ENCODE results near the gene ARHGAP12.

Gene ARHGAP12

DNA sequence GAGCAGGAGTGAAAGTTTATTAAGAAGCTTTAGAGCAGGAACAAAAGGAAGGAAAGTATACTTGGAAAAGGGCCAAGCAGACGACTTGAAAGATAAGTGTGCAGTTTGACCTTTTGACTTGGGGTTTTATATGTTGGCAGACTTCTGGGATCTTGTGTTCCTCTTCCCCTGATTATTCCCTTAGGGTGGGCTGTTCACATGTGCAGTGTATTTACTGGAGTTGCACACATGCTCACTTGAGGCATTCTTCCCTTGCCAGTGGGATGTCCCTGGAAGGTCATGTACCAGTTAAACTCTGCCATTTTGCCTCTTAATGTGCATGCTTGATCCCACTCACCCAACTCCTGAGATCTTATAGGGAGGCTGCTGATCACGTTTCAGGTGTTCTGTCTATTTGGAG is 23.4 kb upstream of the ARHGAP12 start:
- Histone ChIP-seq H3K36me3 (ENCODE audit: control insufficient read depth in 1 of 2, insufficient read depth in 2 of 2, low read length in 2 of 2) (no peaks in the 10 kb centered on the region), H4K8ac (ENCODE audit: low read depth, low read length) (no peak overlapping the region), H3K23ac (ENCODE audit: low read length) (no peak overlapping the region), H3K9ac (ENCODE audit: low read length) (no peak overlapping the region), H2AFZ (ENCODE audit: insufficient read depth, low read length, poor library complexity) (no peak overlapping the region), H2BK120ac (ENCODE audit: insufficient read depth, low read length, poor library complexity) (no peak overlapping the region), H3K27ac (ENCODE audit: low read depth, low read length) (no peak overlapping the region), H3K4me3 (ENCODE audit: low read depth, low read length) (no peak overlapping the region), H3K27me3 (ENCODE audit: insufficient read depth, low read length) (no peaks in the 10 kb centered on the region), H2AK5ac (ENCODE audit: low read length) (no peak overlapping the region), H3K4me2 (ENCODE audit: low read length) (no peak overlapping the region), H3K4me1 (ENCODE audit: control insufficient read depth in 1 of 2, insufficient read depth in 2 of 2, low read length in 2 of 2) (peaks cover 0 to 2% of the 10 kb centered on the region in 2 experiments), H2BK12ac (ENCODE audit: low read length) (no peak overlapping the region), H3K79me1 (ENCODE audit: low read length) (no peaks in the 10 kb centered on the region), H4K91ac (ENCODE audit: low read depth, low read length) (no peak overlapping the region), H3K14ac (ENCODE audit: low read length) (no peak overlapping the region), H3K9me3 (ENCODE audit: insufficient read depth, low read depth, low read length) (peaks cover 6% of the 10 kb centered on the region), H3K4ac (ENCODE audit: low read depth, low read length) (no peak overlapping the region), H3K18ac (ENCODE audit: low read length) (no peak overlapping the region), H3K79me2 (ENCODE audit: control insufficient read depth, insufficient read depth, low read length, poor library complexity) (no peaks in the 10 kb centered on the region), H4K12ac (ENCODE audit: low read depth, low read length) (no peak overlapping the region), H2BK5ac (ENCODE audit: low read depth, low read length, poor library complexity) (no peak overlapping the region)
- no peak for DNase-seq
- WGBS (ENCODE audit: extremely low coverage, insufficient coverage, insufficient read length) = no CpG with 5 or more reads among the region's 2 CpGs

DNA sequence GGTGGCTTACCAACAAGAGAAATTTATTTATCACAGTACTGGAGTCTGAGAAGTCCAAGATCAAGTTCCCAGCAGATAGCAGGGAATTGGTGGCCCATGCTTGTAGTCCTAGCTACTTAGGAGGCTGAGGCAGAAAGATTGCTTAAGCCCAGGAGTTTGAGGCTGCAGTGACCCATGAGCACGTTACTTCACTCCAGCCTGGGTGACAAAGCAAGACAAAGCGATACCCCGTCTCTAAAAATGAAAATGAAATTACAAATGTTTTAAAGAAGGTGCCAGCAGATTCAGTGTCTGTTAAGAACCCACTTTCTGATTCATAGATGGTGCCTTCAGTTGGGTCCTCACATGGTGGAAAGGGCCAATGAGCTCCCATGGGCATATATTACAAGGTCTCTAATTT is 20.6 kb upstream of the ARHGAP12 start:
- Histone ChIP-seq H2BK12ac (ENCODE audit: low read length) (no peak overlapping the region), H3K4me1 (ENCODE audit: control insufficient read depth in 1 of 2, insufficient read depth in 2 of 2, low read length in 2 of 2) (peaks cover 0 to 2% of the 10 kb centered on the region in 2 experiments), H2AFZ (ENCODE audit: insufficient read depth, low read length, poor library complexity) (no peak overlapping the region), H3K4ac (ENCODE audit: low read depth, low read length) (no peak overlapping the region), H4K91ac (ENCODE audit: low read depth, low read length) (no peak overlapping the region), H4K8ac (ENCODE audit: low read depth, low read length) (no peak overlapping the region), H3K14ac (ENCODE audit: low read length) (no peak overlapping the region), H3K36me3 (ENCODE audit: control insufficient read depth in 1 of 2, insufficient read depth in 2 of 2, low read length in 2 of 2) (no peaks in the 10 kb centered on the region), H2AK5ac (ENCODE audit: low read length) (no peak overlapping the region), H3K23ac (ENCODE audit: low read length) (no peak overlapping the region), H3K18ac (ENCODE audit: low read length) (no peak overlapping the region), H3K4me2 (ENCODE audit: low read length) (no peak overlapping the region), H3K9ac (ENCODE audit: low read length) (no peak overlapping the region), H2BK120ac (ENCODE audit: insufficient read depth, low read length, poor library complexity) (no peak overlapping the region), H2BK5ac (ENCODE audit: low read depth, low read length, poor library complexity) (no peak overlapping the region), H4K12ac (ENCODE audit: low read depth, low read length) (no peak overlapping the region), H3K79me2 (ENCODE audit: control insufficient read depth, insufficient read depth, low read length, poor library complexity) (no peaks in the 10 kb centered on the region), H3K27me3 (ENCODE audit: insufficient read depth, low read length) (no peaks in the 10 kb centered on the region), H3K4me3 (ENCODE audit: low read depth, low read length) (no peak overlapping the region), H3K79me1 (ENCODE audit: low read length) (no peaks in the 10 kb centered on the region), H3K27ac (ENCODE audit: low read depth, low read length) (no peak overlapping the region), H3K9me3 (ENCODE audit: insufficient read depth, low read depth, low read length) (no peaks in the 10 kb centered on the region)
- peak; percentile 33 to 44 for DNase-seq
- no CpG with 5 or more reads among the region's 3 CpGs for WGBS (ENCODE audit: extremely low coverage, insufficient coverage, insufficient read length)

DNA sequence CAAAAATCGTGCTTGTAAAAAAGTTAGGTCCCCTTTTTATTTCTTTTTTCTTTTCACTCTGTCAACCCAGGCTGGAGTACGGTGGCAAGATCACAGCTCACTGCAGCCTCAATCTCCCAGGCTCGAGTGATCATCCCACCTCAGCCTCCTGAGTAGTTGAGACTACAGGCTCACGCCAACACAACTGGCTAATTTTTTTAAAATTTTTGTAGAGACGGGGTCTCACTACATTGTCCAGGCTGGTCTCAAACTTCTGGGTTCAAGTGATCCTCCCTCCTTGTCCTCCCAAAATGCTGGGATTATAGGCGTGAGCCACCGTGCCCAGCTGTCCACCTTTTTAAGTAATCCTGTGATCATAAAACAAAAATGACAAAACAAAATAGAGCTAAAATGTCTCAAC is 19.4 kb upstream of the ARHGAP12 start:
- Histone ChIP-seq H4K91ac (ENCODE audit: low read depth, low read length) (peak overlapping the region; percentile 78), H2AFZ (ENCODE audit: insufficient read depth, low read length, poor library complexity) (no peak overlapping the region), H3K4me3 (ENCODE audit: low read depth, low read length) (no peak overlapping the region), H3K79me2 (ENCODE audit: control insufficient read depth, insufficient read depth, low read length, poor library complexity) (no peaks in the 10 kb centered on the region), H2BK12ac (ENCODE audit: low read length) (peak overlapping the region; percentile 92), H3K9me3 (ENCODE audit: insufficient read depth, low read depth, low read length) (no peaks in the 10 kb centered on the region), H3K4me1 (ENCODE audit: control insufficient read depth in 1 of 2, insufficient read depth in 2 of 2, low read length in 2 of 2) (peaks cover 0 to 2% of the 10 kb centered on the region in 2 experiments), H3K23ac (ENCODE audit: low read length) (no peak overlapping the region), H2BK5ac (ENCODE audit: low read depth, low read length, poor library complexity) (peak overlapping the region; percentile 84), H3K27ac (ENCODE audit: low read depth, low read length) (no peak overlapping the region), H3K27me3 (ENCODE audit: insufficient read depth, low read length) (no peaks in the 10 kb centered on the region), H2BK120ac (ENCODE audit: insufficient read depth, low read length, poor library complexity) (peak overlapping the region; percentile 31), H3K4me2 (ENCODE audit: low read length) (no peak overlapping the region), H3K18ac (ENCODE audit: low read length) (no peak overlapping the region), H4K12ac (ENCODE audit: low read depth, low read length) (no peak overlapping the region), H2AK5ac (ENCODE audit: low read length) (no peak overlapping the region), H3K36me3 (ENCODE audit: control insufficient read depth in 1 of 2, insufficient read depth in 2 of 2, low read length in 2 of 2) (no peaks in the 10 kb centered on the region), H3K14ac (ENCODE audit: low read length) (no peak overlapping the region), H3K4ac (ENCODE audit: low read depth, low read length) (no peak overlapping the region), H4K8ac (ENCODE audit: low read depth, low read length) (peak overlapping the region; percentile 76), H3K79me1 (ENCODE audit: low read length) (no peaks in the 10 kb centered on the region), H3K9ac (ENCODE audit: low read length) (no peak overlapping the region)
- DNase-seq = no peak
- no CpG with 5 or more reads among the region's 7 CpGs for WGBS (ENCODE audit: extremely low coverage, insufficient coverage, insufficient read length)

- Histone ChIP-seq H3K79me1 (ENCODE audit: low read length) (no peaks in the 10 kb centered on the region), H3K4me2 (ENCODE audit: low read length) (peak overlapping the region; percentile 10), H3K23ac (ENCODE audit: low read length) (no peak overlapping the region), H2BK120ac (ENCODE audit: insufficient read depth, low read length, poor library complexity) (no peak overlapping the region), H3K27me3 (ENCODE audit: insufficient read depth, low read length) (no peaks in the 10 kb centered on the region), H3K14ac (ENCODE audit: low read length) (no peak overlapping the region), H3K27ac (ENCODE audit: low read depth, low read length) (no peak overlapping the region), H3K18ac (ENCODE audit: low read length) (no peak overlapping the region), H3K79me2 (ENCODE audit: control insufficient read depth, insufficient read depth, low read length, poor library complexity) (no peaks in the 10 kb centered on the region), H2AK5ac (ENCODE audit: low read length) (no peak overlapping the region), H2BK5ac (ENCODE audit: low read depth, low read length, poor library complexity) (no peak overlapping the region), H3K9me3 (ENCODE audit: insufficient read depth, low read depth, low read length) (no peaks in the 10 kb centered on the region), H2BK12ac (ENCODE audit: low read length) (no peak overlapping the region), H2AFZ (ENCODE audit: insufficient read depth, low read length, poor library complexity) (no peak overlapping the region), H3K4me1 (ENCODE audit: control insufficient read depth in 1 of 2, insufficient read depth in 2 of 2, low read length in 2 of 2) (peaks cover 0 to 2% of the 10 kb centered on the region in 2 experiments), H4K8ac (ENCODE audit: low read depth, low read length) (no peak overlapping the region), H3K4me3 (ENCODE audit: low read depth, low read length) (no peak overlapping the region), H4K91ac (ENCODE audit: low read depth, low read length) (no peak overlapping the region), H3K9ac (ENCODE audit: low read length) (no peak overlapping the region), H3K36me3 (ENCODE audit: control insufficient read depth in 1 of 2, insufficient read depth in 2 of 2, low read length in 2 of 2) (no peaks in the 10 kb centered on the region), H4K12ac (ENCODE audit: low read depth, low read length) (no peak overlapping the region), H3K4ac (ENCODE audit: low read depth, low read length) (no peak overlapping the region)
- no CpG with 5 or more reads among the region's 7 CpGs for WGBS (ENCODE audit: extremely low coverage, insufficient coverage, insufficient read length)
- DNase-seq = peak; percentile 57 to 93
Observed at GRCh38 chr10:31947144-31947926, 18.7 kb upstream of the ARHGAP12 start.
